H1 (cell line): ENCODE results near the gene SAT2. TPM values are rescaled to one million over a fixed set of nuclear protein-coding genes. Genes with fewer than 3 reads are reported as not detected.

Source experiments
- ASH2L ChIP-seq: fragments of 200-600, 300-600 bp; sonication (generic); IDR thresholded peaks from one replicate; pipeline ENCODE4 v1.7.1; 2017; ENCODE audit warnings: low read length
- CBX8 ChIP-seq: fragments of 300-800, 300-1000 bp; sonication (generic); IDR thresholded peaks from 2 replicates; pipeline ENCODE4 v1.7.1; 2016; ENCODE audit warnings: low read depth, low read length, borderline replicate concordance
- CEBPB ChIP-seq: IDR thresholded peaks from 2 replicates; pipeline ENCODE4 v1.6.1; 2012; ENCODE audit warnings: low read depth, low read length
- CHD1 ChIP-seq: IDR thresholded peaks from 2 replicates; pipeline ENCODE4 v1.6.1; 2012; ENCODE audit warnings: low read depth, low read length, improper control_type of control experiment
- CHD2 ChIP-seq: IDR thresholded peaks from 2 replicates; pipeline ENCODE4 v1.6.1; 2012; ENCODE audit warnings: low read length, improper control_type of control experiment
- EP300 ChIP-seq, 2 experiments: IDR thresholded peaks; 1 replicate in 1 of 2; 2 replicates in 1 of 2; pipeline ENCODE4 v1.6.1; 2011 to 2012; ENCODE audit warnings: low read depth in 2 of 2, low read length in 2 of 2, mild to moderate bottlenecking in 2 of 2, borderline replicate concordance in 1 of 2, inconsistent platforms in 1 of 2, moderate library complexity in 1 of 2
- HDAC6 ChIP-seq: IDR thresholded peaks from one replicate; pipeline ENCODE4 v1.7.1; 2012; ENCODE audit warnings: low read depth, mild to moderate bottlenecking, inconsistent platforms, low read length, moderate library complexity
- JUN ChIP-seq: IDR thresholded peaks from 2 replicates; pipeline ENCODE4 v1.6.1; 2011; ENCODE audit warnings: low read depth, mild to moderate bottlenecking, improper control_type of control experiment, low read length
- KDM1A ChIP-seq: fragments of 200-600, 300-600 bp; sonication (generic); IDR thresholded peaks from 2 replicates; pipeline ENCODE4 v1.7.1; 2016; ENCODE audit warnings: mild to moderate bottlenecking, low read length, borderline replicate concordance
- MAFK ChIP-seq: IDR thresholded peaks from 2 replicates; pipeline ENCODE4 v1.6.1; 2012; ENCODE audit warnings: low read depth, mild to moderate bottlenecking, improper control_type of control experiment, low read length
- PHF8 ChIP-seq: fragments of 200-600 bp; sonication (generic); conservative IDR thresholded peaks from 2 replicates; pipeline ENCODE4 v1.7.1; 2012; ENCODE audit warnings: low read depth, mild to moderate bottlenecking, inconsistent platforms, low read length, moderate library complexity
- POLR2AphosphoS5 ChIP-seq: IDR thresholded peaks from 2 replicates; pipeline ENCODE4 v1.6.1; 2011; ENCODE audit warnings: low read depth, low read length
- RAD21 ChIP-seq, 2 experiments: IDR thresholded peaks in 1 of 2; conservative IDR thresholded peaks in 1 of 2; 2 replicates each; pipeline ENCODE4 v1.6.1; 2011; ENCODE audit warnings: low read depth in 2 of 2, low read length in 2 of 2, improper control_type of control experiment in 1 of 2, inconsistent platforms in 1 of 2, mild to moderate bottlenecking in 1 of 2, moderate library complexity in 1 of 2
- RBBP5 ChIP-seq: IDR thresholded peaks from 2 replicates; pipeline ENCODE4 v1.7.1; 2012; ENCODE audit warnings: low read depth, mild to moderate bottlenecking, inconsistent platforms, low read length, moderate library complexity, borderline replicate concordance
- SIN3A ChIP-seq, 2 experiments: IDR thresholded peaks in 1 of 2; conservative IDR thresholded peaks in 1 of 2; 2 replicates each; pipeline ENCODE4 v1.6.1; 2011 to 2012; ENCODE audit warnings: low read length in 2 of 2, improper control_type of control experiment in 1 of 2, low read depth in 1 of 2, mild to moderate bottlenecking in 1 of 2
- SP1 ChIP-seq: IDR thresholded peaks from 2 replicates; pipeline ENCODE4 v1.6.1; 2011; ENCODE audit warnings: low read depth, low read length
- TAF7 ChIP-seq: optimal IDR thresholded peaks from 2 replicates; pipeline ENCODE3; 2011; ENCODE audit warnings: low read depth, mild to moderate bottlenecking, inconsistent platforms, low read length, moderate library complexity, borderline replicate concordance
- TBP ChIP-seq: IDR thresholded peaks from 2 replicates; pipeline ENCODE4 v1.6.1; 2011; ENCODE audit warnings: low read depth, low read length, improper control_type of control experiment
- YY1 ChIP-seq: IDR thresholded peaks from 2 replicates; pipeline ENCODE4 v1.6.1; 2011; ENCODE audit warnings: low read depth, mild to moderate bottlenecking, low read length
- polyA plus RNA-seq, 7 experiments: library from polyadenylated mRNA; depleted of rRNA in 3 of 7; stranded (reverse) in 5 of 7; unstranded in 2 of 7; fragments of >200 nt in 5 of 7; fragments of 200-250 nt in 2 of 7; gene quantifications; 1 replicate in 5 of 7; 2 replicates in 1 of 7; 4 replicates in 1 of 7; pipeline versions ENCODE4 v1.2.1 to v1.2.3, GENCODE V29; 2011 to 2013; ENCODE audit warnings: missing spikeins in 2 of 7, mixed read lengths in 2 of 7
- total RNA-seq: library from RNA; stranded (reverse); fragmentation: NEBNext Ultra II Directional; extraction: Animal tissue kit (Norgen Biotek cat#: 25700); gene quantifications from 2 replicates; pipeline ENCODE4 v1.2.1, GENCODE V29; 2021
- TF ChIP-seq, protein P1 (sequence below): IDR thresholded peaks from 2 replicates; pipeline ENCODE4 v1.6.1; 2012; ENCODE audit warnings: low read length, inconsistent platforms

Gene SAT2
- total and polyA plus RNA-seq, 2 of the 8 experiments (the other 6 are each of a cell fraction or from before 2014, with no cell fraction given), result 36.4 to 72.3 TPM

- TF ChIP-seq, protein P1, sequence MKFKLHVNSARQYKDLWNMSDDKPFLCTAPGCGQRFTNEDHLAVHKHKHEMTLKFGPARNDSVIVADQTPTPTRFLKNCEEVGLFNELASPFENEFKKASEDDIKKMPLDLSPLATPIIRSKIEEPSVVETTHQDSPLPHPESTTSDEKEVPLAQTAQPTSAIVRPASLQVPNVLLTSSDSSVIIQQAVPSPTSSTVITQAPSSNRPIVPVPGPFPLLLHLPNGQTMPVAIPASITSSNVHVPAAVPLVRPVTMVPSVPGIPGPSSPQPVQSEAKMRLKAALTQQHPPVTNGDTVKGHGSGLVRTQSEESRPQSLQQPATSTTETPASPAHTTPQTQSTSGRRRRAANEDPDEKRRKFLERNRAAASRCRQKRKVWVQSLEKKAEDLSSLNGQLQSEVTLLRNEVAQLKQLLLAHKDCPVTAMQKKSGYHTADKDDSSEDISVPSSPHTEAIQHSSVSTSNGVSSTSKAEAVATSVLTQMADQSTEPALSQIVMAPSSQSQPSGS, result peak; percentile 66; the same call in 1 of the 2 replicates
- peak; percentile 97 for TF ChIP-seq RBBP5
- TF ChIP-seq RAD21 (IDR thresholded peaks at IDR 0.05 in 1 of 2, conservative IDR thresholded peaks at IDR 0.05 in 1 of 2; ENCODE audit: low read depth in 2 of 2, low read length in 2 of 2), result peak; percentile 6 to 32; a peak in 3 of 4 replicates
- TF ChIP-seq MAFK, result no peak
- TF ChIP-seq KDM1A, result 0 out of 2 replicates have a peak, but pooled peaks have one; percentile 12
- TF ChIP-seq TAF7, result peak; percentile 97
- no peak for TF ChIP-seq JUN
- TF ChIP-seq POLR2AphosphoS5, result peak; percentile 43; the same call in 1 of the 2 replicates
- peak; percentile 28; the same call in 1 of the 2 replicates for TF ChIP-seq PHF8
- TF ChIP-seq ASH2L, result peak; percentile 99
- peak; percentile 80 for TF ChIP-seq YY1
- peak; percentile 62; the same call in 1 of the 2 replicates for TF ChIP-seq CHD2
- TF ChIP-seq EP300 (IDR thresholded peaks at IDR 0.05; ENCODE audit: borderline replicate concordance in 1 of 2, low read depth in 2 of 2, low read length in 2 of 2), result 0 out of 3 replicates have a peak, but pooled peaks of 1 of the 2 experiments have one; percentile 67
- no peak for TF ChIP-seq CBX8
- peak; percentile 57; the same call in 1 of the 2 replicates for TF ChIP-seq TBP
- no peak for TF ChIP-seq CHD1
- peak; percentile 92 for TF ChIP-seq SP1
- TF ChIP-seq SIN3A (conservative IDR thresholded peaks at IDR 0.05 in 1 of 2, IDR thresholded peaks at IDR 0.05 in 1 of 2; ENCODE audit: low read depth in 1 of 2, low read length in 2 of 2), result peak; percentile 77 to 84; a peak in 3 of 4 replicates
- no peak for TF ChIP-seq HDAC6
- TF ChIP-seq CEBPB, result no peak
- TF ChIP-seq, all 59 proteins: peak for 20
Observed at GRCh38 chr17:7656958-7657609, 29.5 kb upstream of the SAT2 start (continued).
